GM21423 (cell line): ENCODE results near the gene GGA3.
"Not testable (repeated sequence)": the region's sequence is repeated elsewhere in the genome, so short reads cannot be mapped to it uniquely, and the experiment has no call there.

ENCODE experiments used
- ATAC-seq: cut with Tn5 transposase; IDR thresholded peaks from one replicate; pipeline ENCODE4 v1.9.1; 2021; ENCODE audit warnings: mild to moderate bottlenecking, moderate library complexity; ENCODE audit not compliant: unreplicated experiment

GGA3 gene

GRCh38 chr17:75225016-75225415, 36.4 kb downstream of the GGA3 start:
- ATAC-seq = no peak

- no peak for ATAC-seq
Observed at GRCh38 chr17:75219815-75220214, 41.6 kb downstream of the GGA3 start.

GRCh38 chr17:75218131-75218530, 43.3 kb downstream of the GGA3 start:
- no peak for ATAC-seq

GRCh38 chr17:75209061-75209460, 52.3 kb downstream of the GGA3 start:
- ATAC-seq = no peak

GRCh38 chr17:75208161-75208560, 53.2 kb downstream of the GGA3 start:
- no peak for ATAC-seq

GRCh38 chr17:75207760-75208159, 53.6 kb downstream of the GGA3 start:
- no peak for ATAC-seq

- not testable (repeated sequence) for ATAC-seq
Observed at GRCh38 chr17:75207050-75207407, 54.4 kb downstream of the GGA3 start.

GRCh38 chr17:75205793-75206163, 55.6 kb downstream of the GGA3 start:
- ATAC-seq = no peak

- ATAC-seq = peak; percentile 85
Observed at GRCh38 chr17:75205037-75205792, 56.2 kb downstream of the GGA3 start, which contains the start of gene NUP85. TSS of gene NUP85 (plus strand) at chr17:75205679. CDS start at chr17:75205762, 83 bp downstream.

GRCh38 chr17:75199886-75200618, 61.4 kb downstream of the GGA3 start:
- ATAC-seq = no peak

- ATAC-seq = no peak
Observed at GRCh38 chr17:75194879-75195278, 66.5 kb downstream of the GGA3 start.

GRCh38 chr17:75191584-75191983, 69.8 kb downstream of the GGA3 start:
- ATAC-seq = no peak

- no peak for ATAC-seq
Observed at GRCh38 chr17:75188614-75189013, 72.8 kb downstream of the GGA3 start.
